ENCODE data around the gene BPTF.

- TF ChIP-seq CTCF (IDR thresholded peaks at IDR 0.05), result no peak
- no peak for TF ChIP-seq POLR2A (IDR thresholded peaks at IDR 0.05)
These were observed 194.0 kb downstream of the BPTF start for GRCh38 chr17:68019336-68019674.

Data from suprapubic skin (tissue), 3 donors.